ENCODE data around the gene IL1F10.

DNA sequence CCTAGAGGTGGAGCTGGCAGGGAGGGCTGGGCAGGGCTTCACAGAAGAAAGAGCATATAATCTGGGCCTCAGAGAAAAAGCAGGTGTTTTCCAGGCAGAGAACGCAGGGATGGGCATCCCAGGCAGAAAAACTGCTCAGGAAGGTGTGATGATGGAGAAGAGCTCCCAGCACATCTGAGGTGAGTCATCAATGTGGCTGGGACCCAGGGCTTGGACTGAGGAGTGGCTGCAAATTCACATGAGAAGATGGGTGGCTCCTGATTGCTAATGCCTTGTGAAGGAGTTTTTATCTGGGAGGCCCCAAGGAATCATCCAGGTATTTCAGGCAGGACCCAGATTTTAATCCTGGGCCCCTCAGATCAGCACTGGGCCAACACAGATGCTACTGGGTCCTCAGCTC is 10.2 kb downstream of the IL1F10 start:
- no peak for TF ChIP-seq EZH2 (IDR thresholded peaks at IDR 0.05; ENCODE audit: borderline replicate concordance, low read depth, low read length, poor library complexity, severe bottlenecking)
- TF ChIP-seq, protein P1, sequence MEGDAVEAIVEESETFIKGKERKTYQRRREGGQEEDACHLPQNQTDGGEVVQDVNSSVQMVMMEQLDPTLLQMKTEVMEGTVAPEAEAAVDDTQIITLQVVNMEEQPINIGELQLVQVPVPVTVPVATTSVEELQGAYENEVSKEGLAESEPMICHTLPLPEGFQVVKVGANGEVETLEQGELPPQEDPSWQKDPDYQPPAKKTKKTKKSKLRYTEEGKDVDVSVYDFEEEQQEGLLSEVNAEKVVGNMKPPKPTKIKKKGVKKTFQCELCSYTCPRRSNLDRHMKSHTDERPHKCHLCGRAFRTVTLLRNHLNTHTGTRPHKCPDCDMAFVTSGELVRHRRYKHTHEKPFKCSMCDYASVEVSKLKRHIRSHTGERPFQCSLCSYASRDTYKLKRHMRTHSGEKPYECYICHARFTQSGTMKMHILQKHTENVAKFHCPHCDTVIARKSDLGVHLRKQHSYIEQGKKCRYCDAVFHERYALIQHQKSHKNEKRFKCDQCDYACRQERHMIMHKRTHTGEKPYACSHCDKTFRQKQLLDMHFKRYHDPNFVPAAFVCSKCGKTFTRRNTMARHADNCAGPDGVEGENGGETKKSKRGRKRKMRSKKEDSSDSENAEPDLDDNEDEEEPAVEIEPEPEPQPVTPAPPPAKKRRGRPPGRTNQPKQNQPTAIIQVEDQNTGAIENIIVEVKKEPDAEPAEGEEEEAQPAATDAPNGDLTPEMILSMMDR (conservative IDR thresholded peaks at IDR 0.05; ENCODE audit: low read depth, low read length), result no peak

All from A673 (cell line).